Fibroblast of lung (primary cell): ENCODE measurements around the gene ABR. TPM values are rescaled to one million over a fixed set of nuclear protein-coding genes. Genes with fewer than 3 reads are reported as not detected.
A peak's percentile ranks its signal among the peaks of the same experiment; 100 is the strongest.

Experiments used
- DNase-seq, 2 donors: peaks; one replicate each; pipeline versions ENCODE4 v3.0.0 to v3.0.0-alpha.2; 2010; ENCODE audit warnings: low read depth in 2 of 2
- H2AFZ ChIP-seq: 2 replicates; pipeline ENCODE4 v1.5.1; 2012; ENCODE audit warnings: low read length, control low read depth, inconsistent platforms
- H3K27ac ChIP-seq: 2 replicates; pipeline ENCODE4 v1.5.1; 2011; ENCODE audit warnings: low read length, control low read depth; ENCODE audit not compliant: insufficient read depth
- H3K27me3 ChIP-seq: 2 replicates; pipeline ENCODE4 v1.5.1; 2011; ENCODE audit warnings: mild to moderate bottlenecking, low read length; ENCODE audit not compliant: control insufficient read depth, insufficient read depth
- H3K36me3 ChIP-seq: 2 replicates; pipeline ENCODE4 v1.5.1; 2011; ENCODE audit warnings: low read length; ENCODE audit not compliant: control insufficient read depth, insufficient read depth
- H3K4me1 ChIP-seq: 2 replicates; pipeline ENCODE4 v1.5.1; 2011; ENCODE audit warnings: low read length; ENCODE audit not compliant: control insufficient read depth, insufficient read depth; ENCODE audit errors: extremely low read depth
- H3K4me2 ChIP-seq: 2 replicates; pipeline ENCODE4 v1.5.1; 2011; ENCODE audit warnings: low read length, control low read depth; ENCODE audit not compliant: insufficient read depth; ENCODE audit errors: extremely low read depth
- H3K4me3 ChIP-seq, 4 experiments: fragments of 200-600 bp in 1 of 4; sonication (generic) in 1 of 4; replicated peaks in 1 of 4; 2 replicates each; pipeline ENCODE4 v1.5.1; 2011 to 2016; ENCODE audit warnings: low read length in 4 of 4, low read depth in 3 of 4, mild to moderate bottlenecking in 3 of 4, control low read depth in 2 of 4, inconsistent platforms in 1 of 4, mixed read lengths in 1 of 4; ENCODE audit not compliant: insufficient read depth in 1 of 4; ENCODE audit errors: control extremely low read depth in 1 of 4
- H3K79me2 ChIP-seq: 2 replicates; pipeline ENCODE4 v1.5.1; 2012; ENCODE audit warnings: mild to moderate bottlenecking, low read length, inconsistent platforms; ENCODE audit not compliant: control insufficient read depth, insufficient read depth
- H3K9ac ChIP-seq: 2 replicates; pipeline ENCODE4 v1.5.1; 2011; ENCODE audit warnings: mild to moderate bottlenecking, low read length, control low read depth; ENCODE audit not compliant: insufficient read depth
- H3K9me3 ChIP-seq: 2 replicates; pipeline ENCODE4 v1.5.1; 2012; ENCODE audit warnings: low read depth, low read length; ENCODE audit not compliant: control insufficient read depth, insufficient read depth
- H4K20me1 ChIP-seq: 2 replicates; pipeline ENCODE4 v1.5.1; 2011; ENCODE audit warnings: low read length; ENCODE audit not compliant: control insufficient read depth, insufficient read depth; ENCODE audit errors: extremely low read depth
- CTCF ChIP-seq, 2 donors: IDR thresholded peaks in 1 of 2; conservative IDR thresholded peaks in 1 of 2; 1 replicate in 1 of 2; 2 replicates in 1 of 2; pipeline ENCODE4 v1.5.1; 2011 to 2012; ENCODE audit warnings: low read length in 2 of 2, control low read depth in 1 of 2, inconsistent platforms in 1 of 2, low read depth in 1 of 2, mild to moderate bottlenecking in 1 of 2
- EZH2 ChIP-seq: IDR thresholded peaks from 2 replicates; pipeline ENCODE4 v1.5.1; 2012; ENCODE audit warnings: low read length, control low read depth, mild to moderate bottlenecking; ENCODE audit errors: missing control alignments
- polyA plus RNA-seq, 2 donors: library from polyadenylated mRNA; depleted of rRNA in 1 of 2; stranded (reverse) in 1 of 2; unstranded in 1 of 2; fragments of >200 nt; gene quantifications; 2 replicates each; pipeline ENCODE4 v1.2.1, GENCODE V29; 2011 to 2012; ENCODE audit warnings: missing spikeins in 1 of 2
- total RNA-seq: library from RNA; depleted of rRNA; stranded (reverse); fragments of >200 nt; gene quantifications from 2 replicates; pipeline ENCODE4 v1.2.1, GENCODE V29; 2014

ABR gene
- total and polyA plus RNA-seq, 2 donors (not counting 1 experiment from before 2014, with no cell fraction given) = 43.7 to 84.7 TPM

GRCh38 chr17:970364-970763 is 209.4 kb downstream of the ABR start:
- Histone ChIP-seq H3K4me2 (peak overlapping the region; percentile 85), H3K4me1 (no peaks in the 10 kb centered on the region), H3K4me3 (peak overlapping the region in 2 of 4 experiments; percentile 2 to 51), H3K79me2 (peaks cover 29% of the 10 kb centered on the region), H4K20me1 (no peaks in the 10 kb centered on the region), H3K9me3 (no peaks in the 10 kb centered on the region), H3K27ac (no peak overlapping the region), H3K9ac (no peak overlapping the region), H3K36me3 (no peaks in the 10 kb centered on the region), H2AFZ (no peak overlapping the region), H3K27me3 (no peaks in the 10 kb centered on the region)
- TF ChIP-seq EZH2 (no peak), CTCF (conservative IDR thresholded peaks at IDR 0.05 in 1 of 2, IDR thresholded peaks at IDR 0.05 in 1 of 2; ENCODE audit: low read depth in 1 of 2, low read length in 2 of 2) (no peak)
- DNase-seq = no peak

- no peak for DNase-seq
- Histone ChIP-seq H4K20me1 (no peaks in the 10 kb centered on the region), H3K79me2 (peaks cover 28% of the 10 kb centered on the region), H2AFZ (no peak overlapping the region), H3K27ac (peak overlapping the region; percentile 9), H3K4me1 (peaks cover under 1% of the 10 kb centered on the region), H3K36me3 (no peaks in the 10 kb centered on the region), H3K9me3 (no peaks in the 10 kb centered on the region), H3K4me3 (peak overlapping the region in 3 of 4 experiments; percentile 2 to 51 (median 25)), H3K27me3 (no peaks in the 10 kb centered on the region), H3K4me2 (peak overlapping the region; percentile 85), H3K9ac (no peak overlapping the region)
- TF ChIP-seq CTCF (conservative IDR thresholded peaks at IDR 0.05 in 1 of 2, IDR thresholded peaks at IDR 0.05 in 1 of 2; ENCODE audit: low read depth in 1 of 2, low read length in 2 of 2) (no peak), EZH2 (no peak)
Measured at GRCh38 chr17:969811-970355, 209.9 kb downstream of the ABR start.

- Histone ChIP-seq H3K4me1 (peaks cover 2% of the 10 kb centered on the region), H3K27me3 (no peaks in the 10 kb centered on the region), H3K27ac (no peak overlapping the region), H3K79me2 (peaks cover 27% of the 10 kb centered on the region), H2AFZ (no peak overlapping the region), H4K20me1 (no peaks in the 10 kb centered on the region), H3K4me3 (peak overlapping the region in 1 of 4 experiments; percentile 51), H3K9me3 (no peaks in the 10 kb centered on the region), H3K36me3 (no peaks in the 10 kb centered on the region), H3K4me2 (peak overlapping the region; percentile 85), H3K9ac (no peak overlapping the region)
- peak in 1 of 2 donors; percentile 25 for DNase-seq
- TF ChIP-seq EZH2 (no peak), CTCF (conservative IDR thresholded peaks at IDR 0.05 in 1 of 2, IDR thresholded peaks at IDR 0.05 in 1 of 2; ENCODE audit: low read depth in 1 of 2, low read length in 2 of 2) (no peak)
Measured at GRCh38 chr17:968812-969730, 210.7 kb downstream of the ABR start.
